Fibroblast of skin of scalp (primary cell): ENCODE measurements around the gene NELFB. TPM values are rescaled to one million over a fixed set of nuclear protein-coding genes. Genes with fewer than 3 reads are reported as not detected.

Experiments used
- DNase-seq: peaks from one replicate; pipeline ENCODE4 v3.0.0-alpha.2; 2013
- polyA plus RNA-seq, 2 experiments: library from polyadenylated mRNA; unstranded; fragments of 120-200 nt; gene quantifications; one replicate each; pipeline ENCODE4 v1.2.1, GENCODE V29; 2013; ENCODE audit not compliant: insufficient read length in 2 of 2

Gene NELFB
- polyA plus RNA-seq (2013, experiment 1 of 2; ENCODE audit: insufficient read length), result 53.8 TPM
- 50.4 TPM for polyA plus RNA-seq (2013, experiment 2 of 2; ENCODE audit: insufficient read length)

DNA sequence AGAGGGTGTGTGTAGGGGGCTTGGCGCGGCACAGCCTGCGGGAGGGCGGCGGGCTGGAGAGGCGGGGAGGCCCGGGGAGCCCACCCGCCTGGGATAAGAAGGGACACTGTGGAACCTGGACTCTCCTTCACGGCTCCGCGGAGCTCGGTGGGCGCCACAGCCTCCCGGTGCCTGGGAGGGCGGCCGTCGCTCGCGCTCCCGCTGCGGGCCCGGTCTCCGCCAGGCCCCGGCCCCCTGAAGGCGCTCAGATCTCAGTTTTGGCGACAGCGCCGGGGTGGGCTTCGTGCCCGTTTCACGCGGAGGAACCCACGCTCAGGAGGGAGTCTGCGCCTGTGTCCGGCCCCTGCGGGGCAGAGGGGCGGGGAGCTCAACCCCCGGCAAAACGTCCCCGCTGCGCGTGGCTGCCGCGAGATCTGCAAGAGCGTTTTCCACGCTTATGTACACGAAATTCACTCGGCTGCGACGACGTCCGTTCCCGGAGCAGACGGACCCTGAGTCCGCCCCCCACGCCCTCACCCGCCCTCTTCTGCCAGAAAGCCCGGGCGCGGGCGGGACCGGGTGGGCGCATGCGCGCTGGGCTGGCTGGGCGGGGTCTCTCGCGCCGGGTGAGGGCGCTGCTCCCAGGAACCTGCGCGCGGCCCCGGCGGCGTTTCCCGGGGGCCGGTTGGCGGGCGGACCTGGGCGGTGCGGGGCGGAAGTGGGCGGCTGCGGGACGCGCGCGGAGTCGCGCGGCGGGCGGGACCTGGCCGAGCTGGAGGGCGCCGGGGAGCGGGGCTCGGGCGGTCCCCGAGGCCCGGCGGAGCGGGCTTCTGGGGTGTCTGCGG, at the start of gene NELFB:
TSS of gene NELFB (plus strand) at position 704 of the 824 bp plus-strand sequence.
- DNase-seq, result peak; percentile 88

GRCh38 chr9:137206602-137207001, 48.5 kb upstream of the NELFB start:
- DNase-seq, result no peak

GRCh38 chr9:137211532-137211931, 43.6 kb upstream of the NELFB start:
- DNase-seq, result no peak

DNA sequence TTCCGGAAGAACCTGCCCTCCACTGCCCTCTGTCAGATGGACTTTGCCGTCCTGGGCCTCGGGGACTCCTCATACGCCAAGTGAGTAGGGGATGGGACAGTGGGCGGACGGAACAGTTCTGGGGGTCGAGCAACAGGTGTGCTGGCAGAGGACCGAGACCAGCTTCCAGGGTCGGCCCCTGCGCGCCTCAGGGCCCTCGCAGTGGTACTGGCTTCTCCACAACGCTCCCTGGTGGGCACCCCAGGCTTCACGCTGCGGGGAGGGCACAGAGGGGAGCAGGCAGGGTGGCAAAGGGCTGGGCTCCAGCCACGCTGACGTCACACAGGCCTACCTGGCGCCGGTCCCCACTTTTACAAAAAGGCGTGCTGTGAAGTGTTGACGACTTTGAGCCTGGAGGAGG, 42.6 kb upstream of the NELFB start:
- DNase-seq, result no peak

DNA sequence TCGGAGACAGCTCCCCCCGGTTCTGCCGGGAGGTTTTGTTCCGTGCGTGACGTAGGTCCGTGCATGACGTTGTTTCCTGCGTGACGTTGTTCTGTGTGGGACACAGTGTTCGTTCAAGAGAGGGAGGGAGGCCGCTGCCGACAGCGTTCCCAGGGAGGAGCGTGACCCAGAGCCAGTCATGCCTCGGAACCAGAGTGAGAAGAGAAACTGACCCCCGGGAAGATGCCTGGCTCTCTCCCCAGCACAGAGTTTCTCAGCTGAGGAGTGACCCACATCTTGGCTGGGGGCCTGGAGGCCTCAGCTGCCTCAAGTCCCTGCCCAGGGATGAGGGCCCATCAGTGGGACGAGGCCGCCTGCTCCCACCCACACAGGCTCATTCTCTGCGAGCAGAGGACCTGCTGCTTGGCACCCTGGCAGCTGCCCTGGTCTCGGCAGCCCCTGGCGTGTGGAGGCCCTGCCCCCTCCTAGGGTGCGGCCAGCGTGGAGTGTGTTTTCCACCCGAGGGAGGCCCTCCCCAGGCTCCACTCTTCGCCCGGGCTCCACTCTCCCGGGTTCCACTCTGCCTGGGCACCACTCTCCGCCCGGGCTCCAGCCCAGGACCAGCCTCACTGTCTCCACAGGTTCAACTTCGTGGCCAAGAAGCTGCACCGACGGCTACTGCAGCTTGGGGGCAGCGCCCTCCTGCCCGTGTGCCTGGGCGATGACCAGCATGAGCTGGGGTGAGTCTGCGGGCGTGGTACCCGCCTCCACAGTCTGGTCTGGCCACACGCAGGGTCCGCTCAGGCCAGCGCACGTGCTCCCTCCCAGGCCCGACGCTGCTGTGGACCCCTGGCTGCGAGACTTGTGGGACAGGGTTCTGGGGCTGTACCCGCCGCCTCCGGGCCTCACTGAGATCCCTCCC, 41.7 kb upstream of the NELFB start:
- DNase-seq, result no peak

- no peak for DNase-seq
Measured at GRCh38 chr9:137214620-137215019, 40.5 kb upstream of the NELFB start.

- DNase-seq, result no peak
Measured at GRCh38 chr9:137215196-137215986, 39.7 kb upstream of the NELFB start.

GRCh38 chr9:137216188-137216965, 38.8 kb upstream of the NELFB start:
- no peak for DNase-seq

- DNase-seq, result no peak
Measured at GRCh38 chr9:137217276-137218211, 37.6 kb upstream of the NELFB start.

GRCh38 chr9:137218212-137218753, 36.8 kb upstream of the NELFB start:
- no peak for DNase-seq

DNA sequence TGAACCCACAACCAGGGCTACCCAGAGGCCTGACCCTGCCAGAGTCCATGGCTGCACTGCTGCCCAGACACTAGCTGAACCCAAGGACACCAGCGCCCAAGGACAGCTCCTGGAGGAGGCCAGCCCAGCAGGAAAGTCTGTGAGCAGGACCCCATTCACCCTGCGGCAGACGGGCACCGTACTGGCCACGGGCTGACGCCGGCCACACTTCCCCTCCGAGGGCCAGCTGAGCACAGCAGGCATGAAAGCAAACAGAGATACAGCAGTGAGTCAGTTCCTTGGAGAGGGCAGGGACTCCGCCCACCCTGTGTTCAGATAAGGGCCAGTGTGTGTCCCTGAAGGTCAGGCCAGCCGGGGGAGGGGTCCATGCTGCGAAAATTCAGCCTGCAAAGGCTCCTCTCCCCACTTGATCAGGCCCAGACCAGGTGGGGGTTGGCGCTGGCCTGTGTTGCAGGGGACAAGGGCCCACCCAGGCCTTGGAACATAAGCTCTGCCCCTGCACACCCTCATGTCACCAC, 36.3 kb upstream of the NELFB start:
- no peak for DNase-seq

DNA sequence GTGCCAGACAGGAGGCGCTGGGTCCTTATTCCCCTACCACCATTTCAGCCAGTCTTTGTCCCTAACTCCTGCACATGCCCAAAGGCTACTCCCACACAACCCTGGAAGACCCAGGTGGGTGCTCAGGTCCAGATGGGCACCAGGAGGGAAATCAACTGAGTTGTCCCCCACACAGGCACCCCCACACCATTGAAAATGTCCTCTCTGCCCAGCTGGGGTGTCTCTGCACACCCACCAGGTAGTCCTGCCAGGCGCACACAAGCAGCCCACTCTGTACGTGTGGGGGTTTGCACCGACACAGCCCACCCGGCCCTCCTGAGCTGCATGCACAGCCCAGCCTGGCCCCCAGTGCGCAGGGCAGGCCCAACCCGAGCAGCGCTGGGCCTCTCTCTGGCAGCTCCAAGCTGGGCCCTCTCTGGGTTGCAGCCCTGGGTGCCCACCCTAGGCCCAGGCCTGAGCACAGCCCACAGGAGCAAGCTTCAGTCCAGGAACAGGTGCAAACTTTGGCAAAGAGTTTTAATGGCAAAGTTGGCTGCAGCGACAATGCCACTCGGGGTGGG, 35.3 kb upstream of the NELFB start:
- DNase-seq, result no peak

DNA sequence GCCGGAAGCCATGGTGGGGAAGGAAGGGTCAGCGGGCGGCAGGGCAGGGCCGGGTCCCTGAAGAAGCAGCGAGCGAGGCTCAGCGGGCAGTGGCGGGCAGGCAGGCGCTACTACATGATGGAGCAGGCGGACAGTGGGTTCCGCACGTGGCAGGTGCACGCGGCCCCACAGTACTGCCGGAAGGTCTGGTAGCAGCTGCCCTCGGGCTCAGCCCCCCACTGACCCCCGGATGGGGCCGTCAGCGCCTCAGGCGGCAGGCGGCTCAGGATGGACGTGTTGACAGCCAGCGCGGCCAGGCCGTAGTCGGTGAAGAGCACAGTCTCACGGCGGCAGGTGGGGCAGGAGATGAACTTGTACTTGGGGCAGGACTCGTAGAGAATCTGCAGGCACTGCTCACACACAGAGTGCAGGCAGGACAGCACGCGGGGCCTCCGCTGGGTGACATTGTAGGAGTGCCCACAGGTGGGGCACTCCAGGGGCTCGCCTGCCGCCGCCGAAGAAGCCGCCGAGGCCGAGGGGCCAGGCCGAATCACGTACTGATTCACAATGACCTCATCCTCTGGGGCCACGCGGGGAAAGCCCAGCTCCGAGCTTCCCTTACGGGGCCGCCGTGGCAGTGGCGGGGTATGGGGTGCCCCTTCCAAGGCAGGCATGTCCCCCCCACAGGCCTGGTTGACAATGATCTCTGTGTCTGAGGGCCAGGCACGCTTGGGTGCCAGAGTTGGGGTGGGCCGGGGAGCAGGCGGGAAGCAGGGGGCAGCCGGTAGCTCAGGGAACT, 34.6 kb upstream of the NELFB start:
- no peak for DNase-seq

- no peak for DNase-seq
Measured at GRCh38 chr9:137221095-137221505, 34.0 kb upstream of the NELFB start.

DNA sequence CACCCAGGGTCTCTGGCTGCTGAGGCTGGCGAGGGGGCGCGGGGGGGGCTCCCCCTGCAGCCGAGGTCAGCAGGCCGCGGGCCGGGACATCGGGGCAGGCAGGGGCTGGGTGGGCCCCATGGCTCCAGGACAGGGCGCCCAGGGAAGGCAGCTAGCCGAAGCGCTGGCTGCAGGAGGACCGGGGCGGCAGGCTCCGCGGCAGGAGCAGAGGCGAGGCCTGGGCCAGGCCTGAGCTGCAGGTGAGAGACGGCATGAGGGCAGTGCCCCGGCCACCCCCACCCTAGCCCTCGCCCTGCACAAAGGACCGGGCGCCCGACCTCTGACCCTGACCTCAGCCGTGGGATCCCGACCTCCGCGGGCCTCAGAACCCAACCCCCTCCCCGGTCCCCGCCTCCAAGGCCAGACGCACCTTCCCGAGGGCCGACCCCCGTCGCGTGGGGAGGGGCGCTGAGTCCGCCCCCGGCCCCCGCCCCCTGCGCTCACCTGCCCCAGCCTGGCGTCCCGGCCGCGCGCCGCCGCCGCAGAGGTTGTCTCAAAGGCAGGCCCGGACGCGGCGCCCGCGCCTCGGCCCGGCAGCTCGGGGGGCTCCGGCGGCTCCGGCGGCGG, 33.5 kb upstream of the NELFB start:
- no peak for DNase-seq

GRCh38 chr9:137222190-137223077, 32.7 kb upstream of the NELFB start, which contains the start of gene RNF208:
TSS of gene RNF208 (minus strand) at chr9:137222240. CDS start at chr9:137221212, 1,028 bp downstream.
- no peak for DNase-seq
